ENCODE measurements around the gene SRP54.

The SRP54 gene

DNA sequence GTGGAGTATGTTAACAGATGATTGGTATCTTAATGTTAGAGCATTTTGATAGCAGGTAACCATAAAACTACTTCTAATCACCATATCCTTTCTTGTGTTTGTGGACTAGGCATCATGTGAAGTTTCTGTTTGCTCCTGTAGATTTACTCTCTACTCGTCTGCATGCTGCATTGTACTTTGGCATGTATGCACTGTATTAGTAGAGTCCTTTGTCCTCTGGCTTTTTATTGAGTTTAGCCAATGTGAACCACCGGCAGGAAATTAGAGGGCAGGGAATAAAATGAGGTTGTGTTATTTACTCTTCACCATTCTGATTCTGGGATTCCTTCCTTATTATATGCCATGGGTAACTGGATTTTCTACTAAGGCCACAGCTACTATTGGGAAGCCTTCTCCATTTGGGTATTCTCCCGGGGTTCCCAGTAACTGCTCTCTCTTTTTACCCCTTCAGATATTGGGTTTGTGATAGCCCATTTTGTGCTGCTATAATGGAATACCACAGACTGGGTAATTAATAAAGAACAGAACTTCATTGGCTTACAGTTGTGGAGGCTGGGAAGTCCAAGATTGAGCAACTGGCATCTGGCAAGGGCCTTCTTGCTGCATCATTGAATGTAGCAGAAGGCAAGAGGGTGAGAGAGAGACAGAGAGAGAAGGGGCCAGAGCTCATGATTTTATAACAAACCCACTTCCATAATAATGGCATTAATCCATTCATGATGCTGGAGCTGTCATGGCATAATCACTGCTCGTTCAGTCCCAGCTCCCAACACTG is 85.6 kb downstream of the SRP54 start:
- TF ChIP-seq, protein P1, sequence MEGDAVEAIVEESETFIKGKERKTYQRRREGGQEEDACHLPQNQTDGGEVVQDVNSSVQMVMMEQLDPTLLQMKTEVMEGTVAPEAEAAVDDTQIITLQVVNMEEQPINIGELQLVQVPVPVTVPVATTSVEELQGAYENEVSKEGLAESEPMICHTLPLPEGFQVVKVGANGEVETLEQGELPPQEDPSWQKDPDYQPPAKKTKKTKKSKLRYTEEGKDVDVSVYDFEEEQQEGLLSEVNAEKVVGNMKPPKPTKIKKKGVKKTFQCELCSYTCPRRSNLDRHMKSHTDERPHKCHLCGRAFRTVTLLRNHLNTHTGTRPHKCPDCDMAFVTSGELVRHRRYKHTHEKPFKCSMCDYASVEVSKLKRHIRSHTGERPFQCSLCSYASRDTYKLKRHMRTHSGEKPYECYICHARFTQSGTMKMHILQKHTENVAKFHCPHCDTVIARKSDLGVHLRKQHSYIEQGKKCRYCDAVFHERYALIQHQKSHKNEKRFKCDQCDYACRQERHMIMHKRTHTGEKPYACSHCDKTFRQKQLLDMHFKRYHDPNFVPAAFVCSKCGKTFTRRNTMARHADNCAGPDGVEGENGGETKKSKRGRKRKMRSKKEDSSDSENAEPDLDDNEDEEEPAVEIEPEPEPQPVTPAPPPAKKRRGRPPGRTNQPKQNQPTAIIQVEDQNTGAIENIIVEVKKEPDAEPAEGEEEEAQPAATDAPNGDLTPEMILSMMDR (IDR thresholded peaks at IDR 0.05; ENCODE audit: insufficient read depth, low read depth, low read length, missing control alignments), result no peak
- H3K4me3 ChIP-seq (ENCODE audit: low read length), result no peak overlapping the region
- DNase-seq (ENCODE audit: low read depth), result peak; percentile 24

DNA sequence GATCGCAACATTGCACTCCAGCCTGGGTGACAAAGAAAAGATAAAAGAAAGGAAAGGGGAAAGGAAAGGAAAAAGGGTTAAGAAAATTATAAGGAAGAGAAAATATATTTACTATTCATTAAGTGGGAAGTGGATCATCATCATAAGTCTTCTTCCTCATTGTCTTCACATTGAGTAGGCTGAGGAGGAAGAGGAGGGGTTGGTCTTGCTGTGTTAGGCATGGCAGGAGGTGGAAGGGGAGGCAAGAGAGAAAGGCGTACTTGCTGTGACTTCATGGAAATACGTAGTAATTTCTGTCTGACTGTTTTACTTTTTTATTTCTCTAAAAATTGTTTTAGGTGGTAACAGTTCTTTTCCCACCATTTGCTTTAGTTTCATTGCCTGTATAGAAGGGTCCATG is 89.4 kb downstream of the SRP54 start:
- H3K4me3 ChIP-seq (ENCODE audit: low read length), result no peak overlapping the region
- TF ChIP-seq, protein P1 (IDR thresholded peaks at IDR 0.05; ENCODE audit: insufficient read depth, low read depth, low read length, missing control alignments), result no peak
- no peak for DNase-seq (ENCODE audit: low read depth)

DNA sequence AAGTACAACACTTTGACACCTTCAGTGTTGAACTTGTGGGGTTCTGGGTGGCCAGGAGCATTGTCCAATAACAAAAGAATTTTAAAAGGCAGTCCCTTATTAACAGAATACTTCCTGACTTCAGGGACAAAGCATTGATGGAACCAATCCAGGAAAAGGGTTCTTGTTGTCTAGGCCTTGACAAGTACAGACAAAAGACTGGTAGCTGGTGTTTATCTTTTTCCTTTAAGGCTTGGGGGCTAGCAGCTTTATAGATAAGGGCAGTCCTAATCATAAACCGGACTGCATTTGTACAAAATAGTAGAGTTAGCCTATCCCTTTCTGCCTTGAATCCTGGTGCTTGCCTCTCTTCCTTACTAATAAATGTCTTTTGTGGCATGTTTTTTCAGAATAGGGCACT is 90.7 kb downstream of the SRP54 start:
- no peak overlapping the region for H3K4me3 ChIP-seq (ENCODE audit: low read length)
- TF ChIP-seq, protein P1 (IDR thresholded peaks at IDR 0.05; ENCODE audit: insufficient read depth, low read depth, low read length, missing control alignments), result no peak
- DNase-seq (ENCODE audit: low read depth), result no peak

DNA sequence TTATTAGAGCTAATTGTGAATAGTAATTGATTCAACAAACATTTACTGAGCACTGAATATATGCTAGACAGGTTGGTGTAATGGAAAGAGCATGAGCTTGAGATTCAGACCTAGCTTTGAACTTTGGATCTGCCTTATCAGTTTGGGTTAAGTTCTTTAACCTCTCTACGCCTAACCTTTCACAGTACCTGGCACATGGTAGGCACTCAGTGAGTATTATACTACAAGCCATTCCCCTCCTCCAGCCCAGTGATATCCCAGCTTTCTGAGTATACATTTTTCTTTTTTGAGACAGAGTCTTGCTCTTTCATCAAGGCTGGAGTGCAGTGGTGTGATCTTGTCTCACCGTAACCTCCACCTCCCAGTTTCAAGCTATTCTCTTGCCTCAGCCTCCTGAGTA is 95.3 kb downstream of the SRP54 start:
- TF ChIP-seq, protein P1 (IDR thresholded peaks at IDR 0.05; ENCODE audit: insufficient read depth, low read depth, low read length, missing control alignments), result no peak
- no peak overlapping the region for H3K4me3 ChIP-seq (ENCODE audit: low read length)
- no peak for DNase-seq (ENCODE audit: low read depth)
